ENCODE results near the gene CATSPER3. TPM values are rescaled to one million over a fixed set of nuclear protein-coding genes. Genes with fewer than 3 reads are reported as not detected.

CATSPER3 gene
- total and polyA plus RNA-seq, 2 experiments from 2014 or later = 0.11 to 0.14 TPM

DNA sequence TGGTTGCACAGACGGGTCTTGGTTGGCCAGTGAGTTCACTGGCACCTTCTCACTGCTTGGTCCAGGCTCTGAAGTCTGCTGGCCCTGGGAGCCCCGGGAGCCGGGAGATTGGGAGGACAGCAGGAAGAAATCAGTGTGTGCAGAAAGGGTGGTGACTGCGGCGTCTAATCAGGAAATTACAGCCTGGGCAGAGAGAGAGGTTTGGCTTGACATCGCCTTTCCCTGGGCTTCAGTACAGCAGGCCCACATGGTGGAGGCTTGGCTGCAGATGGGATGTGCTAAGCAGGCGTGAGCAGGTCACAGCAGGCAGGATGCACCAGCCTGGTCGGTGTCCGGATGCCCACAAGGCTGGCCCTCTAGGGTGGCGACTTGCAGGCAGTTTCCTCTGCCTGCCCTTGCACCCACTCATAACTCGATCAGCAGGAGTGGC lies 49.2 kb downstream of the CATSPER3 start:
- Histone ChIP-seq H3K4me1 (ENCODE audit: insufficient read depth) (no peaks in the 10 kb centered on the region), H2AFZ (no peak overlapping the region), H3K9ac (no peak overlapping the region), H3K27ac (no peak overlapping the region), H4K20me1 (ENCODE audit: insufficient read depth) (no peaks in the 10 kb centered on the region), H3K79me2 (ENCODE audit: insufficient read depth) (no peaks in the 10 kb centered on the region), H3F3A (ENCODE audit: insufficient read depth) (no peaks in the 10 kb centered on the region), H3K36me3 (ENCODE audit: low read depth) (no peaks in the 10 kb centered on the region), H3K4me3 (no peak overlapping the region), H3K27me3 (replicated peaks; ENCODE audit: insufficient read depth) (peaks cover 19% of the 10 kb centered on the region), H3K9me2 (ENCODE audit: insufficient read depth) (no peaks in the 10 kb centered on the region), H3K4me2 (ENCODE audit: unreplicated experiment) (no peak overlapping the region), H3K9me3 (ENCODE audit: low read depth) (no peaks in the 10 kb centered on the region)
- WGBS, 2 experiments (ENCODE audit: low coverage in 1 of 2, low lambda C conversion rate in 2 of 2, missing lambda C conversion rate in 2 of 2) = 24 to 29% methylated on average over 11 of the region's 11 CpGs
- no peak for TF ChIP-seq EZH2phosphoT487 (IDR thresholded peaks at IDR 0.05; ENCODE audit: insufficient read depth, low read depth)
- TF ChIP-seq EZH2 (IDR thresholded peaks at IDR 0.05; ENCODE audit: insufficient read depth, poor library complexity, severe bottlenecking) = no peak
- DNase-seq = no peak
- in situ Hi-C loops (cut with MboI) = no loop called here

DNA sequence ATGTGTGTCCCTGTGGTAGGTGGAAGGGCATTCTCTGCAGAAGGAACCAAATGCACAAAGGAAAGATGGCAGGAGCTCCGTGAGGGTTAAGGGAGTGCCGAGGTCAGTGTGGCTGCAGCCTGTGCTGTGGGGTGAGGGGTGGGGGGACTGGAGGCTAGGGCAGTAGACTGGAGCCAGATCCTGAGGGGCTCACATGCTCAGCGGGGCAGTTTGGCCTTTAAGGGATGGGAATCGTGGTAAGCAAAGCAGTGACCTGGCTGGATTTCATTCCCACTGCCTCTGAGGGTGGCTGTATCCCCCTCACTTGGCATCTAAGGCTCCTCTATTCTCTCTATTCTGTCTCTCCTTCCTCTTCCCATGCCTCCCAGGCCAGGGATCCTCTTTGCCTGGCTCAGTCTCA lies 50.8 kb downstream of the CATSPER3 start:
- Histone ChIP-seq H3K27ac (no peak overlapping the region), H3K36me3 (ENCODE audit: low read depth) (no peaks in the 10 kb centered on the region), H3F3A (ENCODE audit: insufficient read depth) (no peaks in the 10 kb centered on the region), H3K27me3 (replicated peaks; ENCODE audit: insufficient read depth) (peaks cover 22% of the 10 kb centered on the region), H3K9me3 (ENCODE audit: low read depth) (no peaks in the 10 kb centered on the region), H3K9ac (no peak overlapping the region), H3K79me2 (ENCODE audit: insufficient read depth) (no peaks in the 10 kb centered on the region), H3K9me2 (ENCODE audit: insufficient read depth) (no peaks in the 10 kb centered on the region), H3K4me1 (ENCODE audit: insufficient read depth) (no peaks in the 10 kb centered on the region), H3K4me3 (no peak overlapping the region), H4K20me1 (ENCODE audit: insufficient read depth) (no peaks in the 10 kb centered on the region), H3K4me2 (ENCODE audit: unreplicated experiment) (no peak overlapping the region), H2AFZ (no peak overlapping the region)
- TF ChIP-seq EZH2 (IDR thresholded peaks at IDR 0.05; ENCODE audit: insufficient read depth, poor library complexity, severe bottlenecking) (no peak), EZH2phosphoT487 (IDR thresholded peaks at IDR 0.05; ENCODE audit: insufficient read depth, low read depth) (no peak)
- WGBS, 2 experiments (ENCODE audit: low coverage in 1 of 2, low lambda C conversion rate in 2 of 2, missing lambda C conversion rate in 2 of 2) = 48 to 61% methylated on average over 4 of the region's 4 CpGs
- in situ Hi-C loops (cut with MboI) = no loop called here
- no peak for DNase-seq

- in situ Hi-C loops (cut with MboI) = no loop called here
- Histone ChIP-seq H3F3A (ENCODE audit: insufficient read depth) (no peaks in the 10 kb centered on the region), H3K4me1 (ENCODE audit: insufficient read depth) (no peaks in the 10 kb centered on the region), H3K9ac (no peak overlapping the region), H4K20me1 (ENCODE audit: insufficient read depth) (no peaks in the 10 kb centered on the region), H3K27ac (no peak overlapping the region), H3K4me2 (ENCODE audit: unreplicated experiment) (no peak overlapping the region), H3K79me2 (ENCODE audit: insufficient read depth) (no peaks in the 10 kb centered on the region), H3K4me3 (no peak overlapping the region), H3K9me3 (ENCODE audit: low read depth) (no peaks in the 10 kb centered on the region), H3K27me3 (replicated peaks; ENCODE audit: insufficient read depth) (peaks cover 22% of the 10 kb centered on the region), H2AFZ (no peak overlapping the region), H3K36me3 (ENCODE audit: low read depth) (no peaks in the 10 kb centered on the region), H3K9me2 (ENCODE audit: insufficient read depth) (no peaks in the 10 kb centered on the region)
- no peak for DNase-seq
- TF ChIP-seq EZH2phosphoT487 (IDR thresholded peaks at IDR 0.05; ENCODE audit: insufficient read depth, low read depth) (no peak), EZH2 (IDR thresholded peaks at IDR 0.05; ENCODE audit: insufficient read depth, poor library complexity, severe bottlenecking) (no peak)
- WGBS, 2 experiments (ENCODE audit: low coverage in 1 of 2, low lambda C conversion rate in 2 of 2, missing lambda C conversion rate in 2 of 2) = 54 to 66% methylated on average over 5 of the region's 5 CpGs
Observed at GRCh38 chr5:135019314-135019713, 51.6 kb downstream of the CATSPER3 start.

DNA sequence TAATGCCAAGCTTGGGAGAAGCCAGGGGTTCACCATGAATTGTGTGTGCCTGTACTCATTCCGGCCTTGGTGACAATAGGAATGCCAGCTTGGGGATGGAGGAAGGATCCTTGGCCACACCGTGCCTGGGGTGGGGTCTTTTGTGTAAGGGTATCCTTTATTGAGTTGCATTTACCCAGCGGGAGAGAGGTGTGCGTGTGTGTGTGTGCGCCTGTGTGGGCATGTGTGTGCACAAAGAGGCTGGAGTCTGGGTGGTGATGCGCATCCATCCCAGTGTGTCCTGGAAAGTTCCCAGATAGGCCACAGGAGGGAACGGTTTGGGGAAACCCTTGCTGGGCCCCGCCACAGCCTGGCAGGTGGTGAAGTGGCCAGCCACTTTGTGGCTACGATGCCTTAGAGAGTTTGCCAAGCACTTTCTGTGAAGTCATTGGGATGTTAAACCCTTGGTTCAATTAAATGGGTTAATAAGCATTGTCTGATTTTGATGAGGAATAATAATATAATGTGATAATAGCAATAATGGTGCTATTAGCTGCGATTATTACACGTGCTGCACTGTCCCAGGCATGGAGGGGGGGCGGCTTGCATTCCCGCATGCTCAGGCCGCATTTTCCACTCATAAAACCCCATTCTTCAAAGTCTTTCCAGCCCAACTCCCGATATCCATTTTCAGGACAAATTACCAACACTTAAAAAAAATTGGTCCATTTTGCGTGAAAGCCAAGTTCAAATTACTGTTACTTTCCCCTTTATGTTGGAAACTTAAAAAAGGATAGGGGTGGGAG lies 52.6 kb downstream of the CATSPER3 start:
- no peak overlapping the region for H3K27ac ChIP-seq
- no peaks in the 10 kb centered on the region for H3K79me2 ChIP-seq (ENCODE audit: insufficient read depth)
- no peak overlapping the region for H3K9ac ChIP-seq
- H4K20me1 ChIP-seq (ENCODE audit: insufficient read depth) = no peaks in the 10 kb centered on the region
- H3K27me3 ChIP-seq (replicated peaks; ENCODE audit: insufficient read depth) = peaks cover 22% of the 10 kb centered on the region
- no peak for TF ChIP-seq EZH2 (IDR thresholded peaks at IDR 0.05; ENCODE audit: insufficient read depth, poor library complexity, severe bottlenecking)
- no peak for TF ChIP-seq EZH2phosphoT487 (IDR thresholded peaks at IDR 0.05; ENCODE audit: insufficient read depth, low read depth)
- no peak overlapping the region for H3K4me2 ChIP-seq (ENCODE audit: unreplicated experiment)
- H3K4me1 ChIP-seq (ENCODE audit: insufficient read depth) = no peaks in the 10 kb centered on the region
- H3K36me3 ChIP-seq (ENCODE audit: low read depth) = no peaks in the 10 kb centered on the region
- H3F3A ChIP-seq (ENCODE audit: insufficient read depth) = no peaks in the 10 kb centered on the region
- DNase-seq = no peak
- H3K9me2 ChIP-seq (ENCODE audit: insufficient read depth) = no peaks in the 10 kb centered on the region
- no peaks in the 10 kb centered on the region for H3K9me3 ChIP-seq (ENCODE audit: low read depth)
- H2AFZ ChIP-seq = no peak overlapping the region
- no peak overlapping the region for H3K4me3 ChIP-seq
- WGBS, 2 experiments (ENCODE audit: low coverage in 1 of 2, low lambda C conversion rate in 2 of 2, missing lambda C conversion rate in 2 of 2) = 75 to 76% methylated on average over 16 of the region's 16 CpGs
- in situ Hi-C loops (cut with MboI) = no loop called here

All from GM23248 (cell line).